CD4-positive, alpha-beta T cell treated with Interleukin-4 for 4 hours (primary cell): ENCODE data around the gene BLOC1S1.
A peak's percentile ranks its signal among the peaks of the same experiment; 100 is the strongest.

ENCODE experiments used
- DNase-seq: peaks from one replicate; pipeline ENCODE4 v3.0.0-alpha.2; 2020

The BLOC1S1 gene

DNA sequence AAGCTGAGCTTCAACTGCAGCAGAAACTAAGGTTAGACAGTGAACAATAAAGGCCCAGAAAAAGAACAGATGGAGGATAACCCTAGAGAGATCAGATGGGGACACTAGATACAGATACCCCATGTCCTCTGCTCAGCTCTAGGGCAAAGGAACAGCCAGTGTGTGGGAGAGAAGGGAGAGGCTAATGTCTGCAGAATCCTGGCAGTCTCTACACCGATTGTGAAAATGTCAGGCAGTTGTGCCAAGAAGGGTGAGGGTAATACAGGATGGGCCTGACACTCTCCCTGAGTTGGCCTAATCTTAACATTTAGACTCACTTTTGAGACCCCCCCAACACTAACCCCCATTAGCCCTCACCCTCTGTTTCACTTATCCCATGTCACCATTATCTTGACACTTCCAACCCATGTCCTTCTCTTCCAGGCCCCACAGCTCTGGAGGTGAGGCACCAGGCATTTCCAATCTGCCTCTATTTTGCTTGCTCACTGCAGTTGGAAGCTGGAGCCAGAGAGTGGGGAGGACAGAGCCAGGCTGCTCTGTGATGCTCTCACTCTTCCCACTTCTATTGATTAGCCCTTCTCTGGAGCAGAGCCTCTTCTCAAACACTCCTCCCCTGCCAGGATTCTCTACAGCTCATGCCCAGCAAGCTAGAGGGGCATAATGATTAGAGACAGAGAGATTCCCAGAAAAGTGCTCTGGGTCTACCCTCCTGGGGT is 3.0 kb upstream of the BLOC1S1 start:
- DNase-seq: no peak

DNA sequence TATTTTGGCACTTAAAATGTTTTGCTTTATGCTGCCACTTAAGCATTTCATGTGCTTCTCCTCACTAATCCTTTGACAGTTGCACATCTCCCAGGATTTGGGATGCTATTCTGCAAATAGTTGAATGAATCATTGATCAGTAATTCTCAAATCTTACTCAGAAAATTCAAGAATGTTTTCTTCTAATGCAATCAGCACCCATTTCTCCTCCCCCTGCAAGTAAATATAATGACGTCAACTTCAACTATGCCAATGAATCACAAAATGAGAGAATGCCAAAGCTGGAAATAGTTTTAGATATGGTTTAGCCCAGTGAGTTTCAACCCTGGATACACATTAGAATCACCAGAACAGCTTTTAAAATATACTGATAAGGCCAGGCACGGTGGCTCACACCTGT is 2.1 kb upstream of the BLOC1S1 start:
- no peak for DNase-seq

DNA sequence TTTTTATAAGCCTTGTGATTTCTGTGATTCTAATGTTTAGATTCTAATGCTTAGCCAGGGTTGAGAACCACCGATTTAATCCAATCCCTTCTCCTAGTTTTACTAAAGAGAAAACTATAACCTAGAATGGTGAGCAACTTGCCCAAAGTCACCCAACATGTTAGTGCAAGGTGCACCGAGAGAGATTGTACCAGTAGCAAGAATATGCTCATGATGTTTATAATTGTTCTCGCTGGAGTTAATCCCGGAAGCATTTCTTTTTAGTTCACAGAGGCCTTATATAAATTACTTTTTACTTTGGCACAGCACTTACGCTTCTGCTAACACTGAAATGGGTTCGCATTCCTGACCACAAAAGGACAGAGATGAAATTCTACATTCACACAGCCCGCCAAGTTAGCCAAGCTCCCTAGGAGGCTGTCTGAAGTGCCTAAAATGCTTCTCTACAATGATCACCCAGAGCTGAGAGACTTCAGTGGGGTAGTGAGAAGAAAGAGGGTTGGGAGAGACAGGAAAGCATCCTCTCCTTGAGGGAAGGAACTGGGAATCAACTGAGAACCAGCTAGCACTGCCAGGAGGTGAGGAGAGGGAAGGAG is 579 bp upstream of the BLOC1S1 start:
- DNase-seq: no peak

DNA sequence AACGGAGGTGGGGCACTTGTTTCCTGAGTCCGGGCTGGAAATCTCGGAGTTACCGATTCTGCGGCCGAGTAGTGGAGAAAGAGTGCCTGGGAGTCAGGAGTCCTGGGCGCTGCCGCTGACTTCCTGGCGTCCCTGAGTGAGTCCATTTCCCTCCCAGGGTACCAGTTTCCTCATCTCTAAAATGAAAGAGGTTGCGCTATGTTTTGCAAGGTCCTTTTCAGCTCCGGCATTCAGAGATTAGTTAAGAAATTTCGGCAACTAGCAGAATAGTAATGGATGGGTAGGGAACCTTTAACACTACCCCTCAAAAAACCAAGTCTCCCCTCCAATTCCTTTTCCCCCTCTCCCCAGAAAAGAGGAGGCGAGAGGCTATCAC is 724 bp downstream of the BLOC1S1 start:
- DNase-seq: no peak

DNA sequence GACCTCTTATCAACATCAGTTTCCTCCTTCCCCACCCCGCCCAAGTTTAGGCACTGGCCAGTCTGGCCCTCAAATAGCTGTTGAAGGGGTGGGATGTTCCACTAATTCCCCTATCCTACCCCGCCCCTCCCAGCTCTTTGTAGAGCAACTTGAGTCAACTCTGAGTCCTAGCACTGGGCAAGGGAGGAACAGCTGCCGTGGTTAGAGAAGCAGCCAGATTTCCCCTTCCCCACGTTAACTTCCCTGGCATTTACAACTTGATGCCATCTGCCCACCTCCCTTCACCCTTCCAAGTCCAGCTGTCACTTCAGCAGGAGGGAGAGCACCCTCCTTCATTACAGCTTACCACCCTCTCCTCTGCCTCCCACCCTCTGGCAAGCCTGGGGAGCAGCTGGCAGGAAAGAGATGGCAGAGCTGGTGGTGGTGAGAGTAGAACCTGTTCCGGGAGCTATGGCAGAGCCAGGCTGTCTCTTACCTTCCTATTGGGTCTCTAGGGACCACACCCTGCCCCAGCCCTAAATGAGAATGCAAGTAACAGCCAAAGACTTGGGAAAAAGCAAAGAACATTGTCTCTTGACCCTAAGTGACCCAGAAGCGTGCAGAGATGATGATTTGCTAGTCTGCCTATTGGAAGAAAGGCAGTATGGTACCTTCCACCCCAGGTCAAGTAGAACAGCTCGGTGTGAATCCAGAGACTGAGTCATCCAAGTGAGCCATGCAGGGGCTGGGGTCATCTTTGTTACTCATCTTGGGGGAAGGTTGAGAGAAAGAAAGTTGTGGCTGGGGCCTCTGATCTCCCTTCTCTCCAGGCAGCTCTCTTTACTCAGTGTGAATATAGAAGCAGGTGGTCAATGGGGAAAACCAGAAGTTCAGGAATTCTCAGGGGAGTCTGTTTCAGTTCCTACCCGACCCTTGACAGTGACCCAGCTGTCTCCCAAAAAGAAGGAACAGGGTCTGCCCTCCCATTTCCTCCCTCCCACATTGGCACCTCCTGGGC is 1.5 kb downstream of the BLOC1S1 start:
- DNase-seq: no peak

DNA sequence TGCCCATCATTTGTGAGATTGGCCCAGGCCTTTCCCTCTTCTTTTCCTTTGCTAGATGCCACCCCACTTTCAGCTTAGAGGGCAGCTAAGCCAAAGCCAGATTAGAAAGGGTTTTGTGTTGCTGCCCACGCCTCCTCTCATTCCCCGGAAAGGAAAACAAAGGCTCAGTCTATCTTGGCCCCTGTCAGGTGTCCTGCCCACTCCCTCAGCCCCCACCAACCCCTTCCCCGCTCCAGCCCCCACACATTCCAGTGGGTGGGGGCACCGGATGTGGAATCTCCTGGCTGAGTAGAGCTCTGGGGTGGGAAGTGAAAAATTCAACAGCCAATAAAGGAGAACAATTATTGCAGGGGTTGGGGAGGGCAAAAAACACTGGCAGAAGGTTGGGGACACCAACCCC is 2.2 kb downstream of the BLOC1S1 start:
- no peak for DNase-seq

DNA sequence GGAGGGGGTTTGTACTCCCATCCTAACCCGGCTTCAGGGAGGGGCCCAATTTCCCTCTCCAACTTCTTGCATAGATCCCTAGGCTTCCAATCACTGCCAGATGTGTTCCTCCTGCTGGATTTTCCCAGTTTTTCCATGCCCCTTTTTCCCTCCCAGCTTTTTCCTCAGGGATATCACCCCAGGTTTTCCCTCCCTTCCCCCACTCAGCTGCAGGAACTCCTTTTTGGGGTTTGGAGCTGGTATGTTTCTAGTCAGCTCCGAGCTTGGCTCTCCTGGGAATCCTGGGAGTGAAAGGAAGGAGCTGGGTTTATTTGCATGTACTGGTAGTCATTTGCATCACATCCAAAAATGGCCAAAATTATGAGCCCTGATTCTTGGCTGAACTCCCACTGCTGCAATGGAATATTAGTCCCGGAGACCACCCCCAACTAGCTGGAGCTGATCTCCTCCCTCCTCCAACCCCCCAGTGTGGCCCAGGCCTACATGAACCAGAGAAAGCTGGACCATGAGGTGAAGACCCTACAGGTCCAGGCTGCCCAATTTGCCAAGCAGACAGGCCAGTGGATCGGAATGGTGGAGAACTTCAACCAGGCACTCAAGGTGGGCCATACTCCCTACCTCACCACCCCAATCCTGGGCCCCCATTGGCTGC is 2.9 kb downstream of the BLOC1S1 start:
- DNase-seq: no peak

DNA sequence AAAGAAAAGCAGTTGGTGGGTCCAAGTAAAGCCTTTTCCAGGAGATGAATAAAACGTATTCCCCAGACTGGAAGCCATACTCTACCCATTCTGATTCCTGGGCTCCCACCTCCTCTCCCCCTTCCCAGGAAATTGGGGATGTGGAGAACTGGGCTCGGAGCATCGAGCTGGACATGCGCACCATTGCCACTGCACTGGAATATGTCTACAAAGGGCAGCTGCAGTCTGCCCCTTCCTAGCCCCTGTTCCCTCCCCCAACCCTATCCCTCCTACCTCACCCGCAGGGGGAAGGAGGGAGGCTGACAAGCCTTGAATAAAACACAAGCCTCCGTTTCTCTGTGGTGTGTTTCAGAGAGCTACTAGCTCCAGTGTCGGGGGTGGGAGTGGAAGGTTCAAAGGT is 3.5 kb downstream of the BLOC1S1 start:
- no peak for DNase-seq

DNA sequence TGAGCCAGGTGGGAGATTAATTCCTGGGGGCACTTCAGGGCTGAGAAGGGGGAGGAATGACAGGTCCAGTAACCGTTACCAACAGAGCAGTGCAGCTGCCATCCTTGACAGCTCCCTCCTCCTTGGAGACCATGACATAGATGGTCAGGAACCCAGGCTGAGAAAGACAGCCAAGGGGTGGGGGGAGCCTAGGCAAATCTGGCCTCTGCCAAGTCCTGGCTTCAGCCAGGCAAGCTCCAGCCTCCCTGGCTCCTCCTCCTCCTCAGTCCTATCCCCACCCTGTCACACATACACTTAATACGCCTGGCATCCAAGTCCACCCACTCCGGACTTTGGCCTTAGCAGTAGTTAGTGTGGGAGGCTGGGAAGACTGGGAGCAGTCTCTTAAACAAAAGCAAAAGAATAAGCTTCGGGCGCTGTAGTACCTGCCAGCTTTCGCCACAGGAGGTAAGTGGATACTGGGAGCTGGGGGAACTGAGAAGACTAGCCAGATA is 4.3 kb downstream of the BLOC1S1 start, which contains the start of gene RDH5:
TSS of gene RDH5 (plus strand) at position 323 of the 494 bp plus-strand sequence. CDS start 792 bp downstream, outside the sequence.
- DNase-seq: no peak

DNA sequence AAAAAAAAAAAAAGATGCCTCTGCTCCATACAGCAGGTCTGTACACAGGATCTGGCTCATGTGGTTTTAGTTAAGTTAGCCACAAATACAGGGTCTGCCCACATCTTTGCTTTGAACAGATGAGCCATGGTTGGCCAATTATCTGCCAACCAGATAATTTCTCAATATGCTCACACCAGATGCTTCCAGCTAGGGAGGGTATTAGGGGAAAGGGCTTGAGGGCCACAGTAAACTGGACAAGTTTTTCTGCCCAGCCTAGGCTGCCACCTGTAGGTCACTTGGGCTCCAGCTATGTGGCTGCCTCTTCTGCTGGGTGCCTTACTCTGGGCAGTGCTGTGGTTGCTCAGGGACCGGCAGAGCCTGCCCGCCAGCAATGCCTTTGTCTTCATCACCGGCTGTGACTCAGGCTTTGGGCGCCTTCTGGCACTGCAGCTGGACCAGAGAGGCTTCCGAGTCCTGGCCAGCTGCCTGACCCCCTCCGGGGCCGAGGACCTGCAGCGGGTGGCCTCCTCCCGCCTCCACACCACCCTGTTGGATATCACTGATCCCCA is 5.1 kb downstream of the BLOC1S1 start:
- DNase-seq: peak; percentile 33

DNA sequence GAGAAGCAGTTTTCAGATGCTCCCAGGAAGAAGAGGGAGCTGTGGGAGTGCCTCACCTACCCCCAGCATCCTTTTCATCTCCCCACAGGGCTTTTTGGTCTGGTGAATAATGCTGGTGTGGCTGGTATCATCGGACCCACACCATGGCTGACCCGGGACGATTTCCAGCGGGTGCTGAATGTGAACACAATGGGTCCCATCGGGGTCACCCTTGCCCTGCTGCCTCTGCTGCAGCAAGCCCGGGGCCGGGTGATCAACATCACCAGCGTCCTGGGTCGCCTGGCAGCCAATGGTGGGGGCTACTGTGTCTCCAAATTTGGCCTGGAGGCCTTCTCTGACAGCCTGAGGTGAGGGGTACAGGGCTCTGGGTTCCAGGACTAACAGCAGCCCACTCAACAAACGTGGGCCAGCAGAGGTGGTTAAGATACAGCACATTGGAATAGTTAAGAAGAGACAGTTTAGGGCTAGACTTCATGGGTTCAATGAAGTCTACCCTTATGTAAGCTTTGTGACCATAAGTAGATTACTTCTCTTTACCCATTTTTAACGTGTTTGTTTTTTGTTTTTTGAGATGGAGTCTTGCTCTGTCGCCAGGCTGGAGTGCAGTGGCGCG is 5.9 kb downstream of the BLOC1S1 start:
- DNase-seq: no peak

DNA sequence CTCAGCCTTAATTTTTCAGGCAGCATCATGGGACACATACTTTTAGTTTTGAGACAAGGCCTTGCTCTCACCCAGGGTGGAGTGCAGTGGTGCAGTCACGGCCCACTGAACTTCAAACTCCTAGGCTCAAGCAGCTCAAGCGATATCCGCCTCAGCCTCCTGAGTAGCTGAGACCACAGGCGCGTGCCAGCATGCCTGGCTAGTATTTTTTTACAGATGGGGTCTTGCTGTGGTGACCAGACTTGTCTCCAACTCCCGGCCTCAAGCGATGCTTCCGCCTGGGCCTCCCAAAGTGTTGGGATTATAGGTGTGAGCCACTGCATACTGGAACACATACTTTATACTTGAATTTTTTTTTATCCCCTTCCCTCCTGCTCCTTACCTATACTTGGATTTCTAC is 7.1 kb downstream of the BLOC1S1 start:
- no peak for DNase-seq

DNA sequence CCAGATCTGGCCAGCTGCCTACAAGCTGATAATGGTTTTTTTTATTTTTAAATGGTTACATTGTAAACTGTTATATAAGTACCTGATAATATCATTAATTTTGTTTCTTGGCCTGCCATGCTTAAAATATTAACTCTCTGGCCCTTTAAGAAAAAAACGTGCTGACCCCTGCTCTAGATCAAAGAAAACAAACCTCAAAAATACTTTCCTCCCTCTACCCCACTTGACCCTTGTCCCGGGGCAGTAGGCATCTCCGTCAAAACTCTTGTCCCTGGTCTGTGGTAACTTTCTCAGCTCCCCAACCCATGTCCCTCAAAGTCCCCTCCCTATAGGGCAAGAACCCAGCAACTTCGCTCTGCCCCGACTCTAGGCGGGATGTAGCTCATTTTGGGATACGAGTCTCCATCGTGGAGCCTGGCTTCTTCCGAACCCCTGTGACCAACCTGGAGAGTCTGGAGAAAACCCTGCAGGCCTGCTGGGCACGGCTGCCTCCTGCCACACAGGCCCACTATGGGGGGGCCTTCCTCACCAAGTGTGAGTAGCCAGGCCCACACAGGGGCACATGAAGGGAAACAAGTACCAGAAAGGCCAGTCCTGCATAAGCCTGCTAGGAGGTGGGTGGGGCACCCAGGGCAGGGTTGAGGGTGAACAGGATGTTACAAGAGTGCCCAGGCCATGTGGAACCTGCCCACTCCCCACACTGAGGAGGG is 7.8 kb downstream of the BLOC1S1 start:
- DNase-seq: no peak

DNA sequence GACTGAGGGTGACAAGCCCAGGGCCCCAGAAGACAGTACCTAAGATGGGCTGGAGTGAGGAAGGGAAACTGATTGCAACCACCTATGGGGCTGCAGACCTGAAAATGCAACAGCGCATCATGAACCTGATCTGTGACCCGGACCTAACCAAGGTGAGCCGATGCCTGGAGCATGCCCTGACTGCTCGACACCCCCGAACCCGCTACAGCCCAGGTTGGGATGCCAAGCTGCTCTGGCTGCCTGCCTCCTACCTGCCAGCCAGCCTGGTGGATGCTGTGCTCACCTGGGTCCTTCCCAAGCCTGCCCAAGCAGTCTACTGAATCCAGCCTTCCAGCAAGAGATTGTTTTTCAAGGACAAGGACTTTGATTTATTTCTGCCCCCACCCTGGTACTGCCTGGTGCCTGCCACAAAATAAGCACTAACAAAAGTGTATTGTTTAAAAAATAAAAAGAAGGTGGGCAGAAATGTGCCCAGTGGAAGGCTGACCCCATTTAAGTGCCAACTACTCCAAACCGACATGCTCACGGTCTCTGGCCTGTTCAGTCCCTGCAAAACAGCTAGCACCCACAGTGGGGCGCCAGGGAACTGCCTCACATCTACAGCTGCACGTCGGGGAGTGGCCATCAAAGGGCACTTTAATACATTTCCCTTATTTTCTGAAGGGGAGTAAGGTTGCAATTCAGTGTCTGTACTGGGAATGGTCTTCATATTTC is 8.5 kb downstream of the BLOC1S1 start:
- DNase-seq: peak; percentile 66

DNA sequence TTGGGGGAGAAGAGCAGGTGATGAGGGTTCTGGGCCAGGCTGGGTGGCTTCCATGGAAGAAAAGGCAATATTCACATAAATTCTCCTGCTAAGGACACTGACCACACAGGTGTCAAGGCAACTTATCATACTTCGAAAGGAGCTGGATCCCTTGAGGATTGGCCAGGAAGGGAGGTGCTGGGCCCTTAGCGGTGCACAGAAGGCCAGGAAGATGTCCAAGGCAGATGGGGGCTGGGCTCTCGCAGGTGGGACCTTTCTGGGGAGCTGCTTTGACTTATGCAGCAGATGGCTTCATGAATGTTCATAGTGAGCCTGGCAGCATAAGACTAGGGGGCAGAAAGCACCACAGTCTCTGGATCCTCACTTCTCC is 9.1 kb downstream of the BLOC1S1 start:
- no peak for DNase-seq

DNA sequence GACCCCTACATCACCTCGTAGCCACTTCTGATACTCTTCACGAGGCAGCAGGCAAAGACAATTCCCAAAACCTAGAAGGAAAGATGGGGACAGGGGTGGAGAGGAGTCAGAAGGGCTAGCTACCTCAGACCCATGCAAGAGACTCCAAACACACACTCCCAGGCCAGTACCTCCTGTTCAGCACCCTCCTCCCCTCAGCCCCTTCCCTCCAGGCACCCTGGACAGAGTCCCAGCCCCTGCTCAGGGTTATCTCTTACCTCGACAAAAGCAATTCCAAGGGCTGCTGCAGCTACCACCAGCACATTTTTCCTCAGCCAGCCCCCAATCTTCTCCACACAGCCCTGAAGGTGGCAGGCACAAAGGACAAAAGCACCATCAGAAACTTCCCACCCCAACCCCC is 9.7 kb downstream of the BLOC1S1 start:
- no peak for DNase-seq

DNA sequence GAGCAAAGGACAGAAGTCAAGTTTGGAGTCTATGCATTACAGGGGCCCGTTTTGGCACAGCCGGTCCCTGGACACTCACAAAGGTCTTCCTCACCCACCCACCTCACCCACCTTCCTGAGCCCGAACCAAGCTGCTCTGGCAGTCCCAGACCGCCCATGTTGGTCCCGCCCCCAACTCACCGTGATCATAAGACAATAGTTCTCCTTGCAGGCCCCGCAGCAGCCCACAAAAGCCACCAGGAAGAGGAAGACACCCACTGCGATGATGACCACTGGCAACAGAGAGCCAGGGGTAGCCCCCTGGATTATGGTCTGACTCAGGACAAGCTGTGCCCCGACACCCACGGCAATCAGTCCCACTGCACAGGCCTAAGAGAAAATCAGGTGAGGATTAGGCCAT is 11.1 kb downstream of the BLOC1S1 start:
- no peak for DNase-seq

DNA sequence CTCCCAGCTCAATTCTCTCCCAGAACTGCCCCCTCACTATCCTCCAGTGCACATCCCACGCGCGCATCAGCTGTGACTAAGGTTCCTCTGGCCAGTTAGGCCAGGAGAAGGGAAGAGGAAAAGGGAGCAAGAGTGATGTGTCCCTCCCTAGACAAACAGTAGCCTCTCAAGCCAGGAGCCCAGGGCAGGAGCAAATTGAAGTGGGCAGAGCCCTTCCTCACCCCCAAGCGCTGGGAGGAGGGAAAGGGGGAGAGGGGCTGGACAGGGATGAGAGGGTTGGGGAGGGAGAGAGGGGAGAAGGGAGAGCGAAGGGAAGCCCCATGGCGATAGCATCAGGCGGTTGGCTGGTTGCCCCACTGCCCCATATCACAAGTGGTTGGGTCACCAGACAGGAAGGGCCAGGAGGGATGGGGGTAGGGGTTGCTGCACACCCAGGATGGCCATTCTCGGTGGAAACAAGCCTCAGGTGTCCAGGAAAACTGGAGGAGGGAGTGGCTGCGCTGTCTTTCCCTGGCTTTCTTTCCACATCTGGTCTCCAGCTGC is 11.9 kb downstream of the BLOC1S1 start:
- DNase-seq: no peak

DNA sequence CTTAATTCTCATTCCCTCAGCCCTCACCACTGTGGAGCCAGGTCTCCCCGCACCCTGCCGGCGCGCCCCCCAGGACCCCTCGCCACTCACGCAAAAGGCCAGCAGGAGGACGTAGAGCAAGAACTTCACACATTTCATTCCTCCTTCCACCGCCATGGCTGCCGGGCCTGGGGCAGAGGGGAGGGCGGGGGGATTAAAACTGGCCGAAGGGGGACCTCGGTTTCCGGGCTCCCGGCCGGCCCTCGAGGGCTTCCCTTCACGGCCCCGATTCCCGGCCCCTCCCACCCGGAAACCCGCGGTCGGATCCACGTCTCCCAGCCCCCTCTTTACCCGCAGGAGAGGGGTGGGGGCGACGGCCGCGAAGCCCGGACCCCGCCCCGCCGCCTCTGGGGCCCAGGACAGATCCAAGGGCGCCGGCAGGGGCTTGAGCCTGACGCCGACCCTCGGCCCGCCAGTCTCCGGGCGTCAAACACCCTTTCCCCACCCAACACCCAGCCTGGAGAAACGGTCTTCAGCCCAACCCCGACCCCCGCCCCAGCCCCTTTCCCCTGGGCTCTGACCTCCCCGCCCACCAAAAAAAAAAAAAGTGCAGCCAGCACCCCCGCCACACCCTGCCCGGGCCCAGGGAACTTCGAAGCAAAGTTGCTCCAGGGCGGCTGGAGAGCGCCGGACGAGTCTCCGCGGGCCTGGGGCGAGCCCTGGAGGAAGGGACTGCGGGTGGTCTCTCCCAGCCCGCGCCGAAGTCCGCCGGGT is 12.5 kb downstream of the BLOC1S1 start:
- no peak for DNase-seq
